ENCODE results near the gene TNFRSF18.

Gene TNFRSF18

DNA sequence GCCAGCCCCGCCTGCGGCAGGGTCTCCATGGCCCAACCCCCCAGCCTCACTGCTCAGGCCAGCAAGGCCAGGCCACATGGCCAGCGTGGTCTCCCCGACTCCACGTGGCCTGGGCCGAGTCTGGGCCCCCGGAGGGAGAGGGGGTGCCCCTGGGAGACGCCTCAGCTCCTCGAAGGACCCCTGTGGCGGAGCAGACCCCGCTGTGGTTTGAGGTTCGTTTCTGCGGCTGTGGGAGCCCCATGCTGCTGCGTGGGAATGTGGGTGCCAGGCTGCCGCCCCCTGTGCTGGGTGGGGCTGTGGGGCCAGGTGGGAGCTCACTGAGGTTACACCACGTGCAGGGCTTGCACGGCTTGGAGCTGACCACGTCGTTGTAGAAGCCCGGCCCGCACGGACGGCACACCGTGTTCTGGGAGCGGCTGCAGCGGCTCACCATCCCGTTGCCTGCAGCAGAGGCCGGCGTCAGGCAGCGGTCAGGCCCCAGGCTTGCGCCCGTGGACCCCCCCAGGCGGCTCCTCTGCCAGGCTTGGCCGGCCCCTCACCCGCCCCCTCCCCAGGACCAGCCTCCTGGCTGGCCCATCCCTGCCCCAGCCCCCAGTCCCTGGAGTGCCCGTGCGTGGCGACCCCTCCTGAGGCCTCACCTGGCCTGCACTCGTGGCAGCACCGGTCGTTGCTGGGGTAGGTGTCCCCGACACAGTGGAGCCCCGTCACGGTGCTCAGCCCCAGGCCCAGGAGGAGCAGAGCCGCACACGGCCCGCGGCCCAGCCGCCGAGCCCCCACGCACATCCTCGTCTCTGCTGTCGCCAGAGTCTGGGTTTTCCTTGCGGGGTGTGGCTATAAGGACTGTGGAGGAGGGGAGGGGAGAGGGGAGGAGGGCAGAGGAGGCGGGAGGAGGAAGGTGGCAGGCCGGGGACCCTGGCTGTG is 7.2 kb upstream of the TNFRSF18 start, which contains the start of gene TNFRSF4:
Gene TNFRSF4, minus strand, starts transcription at position 809 of the 921 bp plus-strand sequence. Its CDS starts 26 bp downstream, at position 783.
- no peak for DNase-seq (ENCODE audit: low read depth in 2 of 2)

DNA sequence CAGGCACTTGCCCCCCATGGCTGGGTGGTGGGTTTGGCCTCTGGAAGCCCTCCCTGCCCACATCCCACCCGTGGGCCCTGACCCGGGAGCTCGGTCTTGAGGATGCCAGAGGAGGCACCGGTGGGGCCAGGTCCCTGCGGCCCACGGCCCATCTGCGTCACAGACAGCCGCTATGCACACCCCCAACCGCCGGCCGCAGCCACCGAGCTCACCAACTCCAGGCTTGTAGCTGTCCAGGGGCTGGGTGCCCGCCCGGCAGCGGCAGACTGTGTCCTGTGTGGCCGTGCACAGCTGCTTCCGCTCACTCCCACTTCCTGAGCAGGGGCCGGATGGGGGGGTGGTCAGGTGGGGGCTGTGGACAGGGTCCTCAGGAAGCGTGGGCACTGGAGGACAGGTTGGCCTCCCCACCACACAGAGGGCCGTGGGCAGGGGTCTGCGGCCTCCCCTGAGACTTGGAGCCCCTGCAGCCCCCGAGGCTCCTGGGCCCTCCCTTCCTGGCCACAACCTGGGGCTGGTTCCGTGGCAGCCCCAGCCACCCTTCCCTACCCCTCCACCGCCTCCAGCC is 6.5 kb upstream of the TNFRSF18 start:
- DNase-seq (ENCODE audit: low read depth in 2 of 2) = no peak

DNA sequence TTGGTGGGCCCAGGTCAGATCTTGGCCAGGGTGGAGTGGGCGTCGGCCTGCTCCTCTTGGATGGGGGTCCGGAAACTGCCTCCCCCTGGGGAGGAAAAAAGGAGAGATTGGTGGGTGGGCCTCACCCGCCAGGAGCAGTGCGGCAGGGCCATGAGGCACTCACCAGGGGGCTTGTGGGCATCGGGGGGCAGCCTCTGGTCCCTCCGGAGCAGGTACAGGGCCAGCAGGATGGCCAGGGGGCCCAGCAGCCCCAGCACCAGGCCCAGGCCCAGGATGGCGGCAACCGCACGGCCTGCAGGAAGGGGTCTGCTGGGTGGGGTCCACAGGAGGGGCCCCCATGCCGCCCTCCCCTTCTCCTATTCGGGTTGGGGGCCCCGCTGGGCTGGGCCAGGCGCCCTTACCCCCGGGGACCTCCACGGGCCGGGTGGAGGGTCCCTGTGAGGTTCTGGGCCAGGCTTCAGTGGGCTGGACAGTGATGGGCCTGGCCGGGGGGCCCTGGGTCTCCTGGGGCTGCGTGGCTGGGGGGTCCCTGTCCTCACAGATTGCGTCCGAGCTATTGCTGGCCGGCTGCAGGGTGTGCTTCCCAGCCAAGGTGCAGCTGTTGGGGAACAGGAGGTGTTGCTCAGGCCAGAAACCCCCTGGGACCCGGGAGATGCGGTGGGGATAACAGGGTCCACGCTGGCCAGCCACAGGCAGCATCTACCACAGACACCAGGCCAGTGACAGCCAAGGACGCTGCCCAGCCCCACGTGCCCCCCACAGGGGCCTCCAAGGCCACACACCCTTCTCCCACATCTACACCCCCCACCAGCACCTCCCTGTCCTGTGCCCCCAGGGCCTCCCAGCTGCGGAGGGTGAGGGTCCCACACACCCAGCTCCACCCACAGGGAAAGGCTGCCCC is 5.4 kb upstream of the TNFRSF18 start:
- DNase-seq (ENCODE audit: low read depth in 2 of 2) = no peak

DNA sequence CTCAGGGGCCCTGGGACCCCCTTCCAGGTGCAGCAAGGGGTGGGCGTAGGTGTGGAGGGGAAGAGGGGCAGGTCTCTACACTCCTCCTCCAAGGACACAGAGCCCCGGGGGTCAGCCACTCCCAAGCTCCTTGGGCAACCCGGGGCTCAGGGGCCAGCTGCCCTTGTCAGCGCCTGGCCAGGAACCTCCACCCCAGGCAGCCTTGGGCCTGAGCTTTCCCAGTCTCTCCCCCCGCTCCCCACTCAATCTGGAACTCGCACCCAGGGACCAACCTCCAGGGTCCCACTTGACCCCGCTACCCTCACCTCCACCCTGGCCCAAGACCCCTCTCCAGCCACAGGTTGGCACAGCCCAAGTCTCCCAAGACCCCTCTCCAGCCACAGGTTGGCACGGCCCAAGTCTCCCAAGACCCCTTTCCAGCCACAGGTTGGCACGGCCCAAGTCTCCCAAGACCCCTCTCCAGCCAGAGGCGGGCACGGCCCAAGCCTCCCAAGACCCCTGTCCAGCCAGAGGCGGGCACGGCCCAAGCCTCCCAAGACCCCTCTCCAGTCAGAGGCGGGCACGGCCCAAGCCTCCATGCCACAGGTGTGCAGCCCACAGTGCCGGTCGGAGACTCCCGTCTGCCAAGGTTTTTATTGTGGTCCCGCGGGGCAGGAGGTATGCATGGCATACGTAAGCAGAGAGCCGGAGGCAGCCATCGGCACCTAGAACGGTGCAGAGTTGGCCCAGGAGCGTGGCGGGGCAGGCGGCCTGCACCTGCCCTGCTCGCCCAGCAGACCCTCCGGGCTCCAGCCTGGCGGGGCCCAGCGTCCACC is 4.5 kb upstream of the TNFRSF18 start:
- DNase-seq (ENCODE audit: low read depth in 2 of 2) = no peak

DNA sequence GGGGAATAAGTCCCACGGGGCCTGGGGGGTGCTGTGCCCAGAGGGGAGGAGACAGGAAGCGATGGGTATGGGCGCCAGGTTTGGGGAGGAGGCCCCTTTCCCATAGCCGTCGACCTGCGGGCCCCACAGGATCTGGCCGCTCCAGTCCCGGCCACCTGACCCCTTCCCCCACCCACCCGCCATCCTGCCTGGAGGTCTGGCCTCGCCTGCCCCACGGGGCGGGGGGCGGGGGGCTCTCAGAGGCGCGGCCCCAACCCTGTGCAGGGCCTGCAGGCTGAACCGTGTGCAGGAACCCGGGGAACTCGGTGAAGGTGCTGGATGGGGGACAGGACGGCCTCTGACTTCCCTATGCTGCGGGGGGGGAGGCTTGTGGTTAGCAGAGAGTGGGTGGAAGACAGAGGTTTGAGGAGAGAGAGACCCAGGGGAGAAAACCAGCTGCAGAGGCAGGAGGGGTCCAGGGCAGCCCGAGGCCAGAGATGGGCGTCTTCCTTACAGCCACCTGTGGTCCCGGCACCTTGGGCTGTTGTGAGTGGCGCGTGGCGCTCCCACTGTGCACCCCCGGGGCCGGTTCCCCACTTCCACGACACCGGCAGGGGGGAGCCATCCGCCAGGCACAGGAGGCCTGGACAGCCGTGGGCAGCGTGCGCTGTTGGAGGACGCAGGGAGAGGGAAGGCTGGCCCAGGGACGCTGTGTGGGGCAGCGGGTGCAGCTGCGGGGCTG is 2.5 kb upstream of the TNFRSF18 start:
- DNase-seq (ENCODE audit: low read depth in 2 of 2) = no peak

DNA sequence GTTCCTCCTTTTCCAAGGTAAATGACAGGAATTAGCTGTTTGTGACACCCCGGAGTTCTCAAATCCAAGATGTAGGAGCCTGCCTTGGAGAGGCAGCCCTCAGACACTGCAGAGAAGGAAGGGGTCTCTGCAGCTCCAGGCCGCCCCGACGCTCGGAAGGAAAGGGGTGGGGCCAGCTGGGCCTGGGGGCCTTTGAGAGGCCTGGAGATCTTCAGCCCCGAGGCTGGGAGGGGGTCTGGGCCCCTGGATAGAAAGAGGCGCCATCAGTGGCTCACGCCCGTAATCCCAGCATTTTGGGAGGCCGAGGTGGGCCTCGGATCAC is 1.1 kb upstream of the TNFRSF18 start:
- DNase-seq (ENCODE audit: low read depth in 2 of 2) = no peak

DNA sequence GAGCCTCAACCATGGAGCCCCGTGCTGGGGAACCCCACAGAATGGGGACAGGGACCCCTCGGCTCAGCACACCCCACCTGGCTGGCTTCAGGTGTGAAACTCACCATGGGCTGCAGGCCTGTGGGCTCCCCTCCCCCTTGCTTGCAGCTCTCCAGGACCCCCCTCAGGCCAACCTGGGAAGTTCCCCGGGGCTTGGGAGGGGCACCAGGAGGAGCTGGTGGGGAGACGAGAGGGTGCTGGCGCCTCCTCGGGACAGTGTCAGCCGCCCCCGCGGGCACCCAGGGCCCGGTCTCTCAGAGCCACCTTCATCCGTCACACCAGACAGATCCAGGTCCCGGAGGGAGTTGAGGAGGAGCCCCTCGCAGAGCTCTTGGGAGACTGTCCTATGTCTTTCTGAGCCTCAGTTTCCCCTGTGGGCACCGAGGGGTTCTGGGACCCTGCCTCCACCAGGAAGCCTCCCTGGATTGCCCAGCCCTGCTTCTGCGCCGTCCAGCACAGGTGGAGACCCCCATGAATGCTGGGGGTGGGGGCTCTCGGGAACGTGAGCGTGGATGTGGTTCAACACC is 657 bp upstream of the TNFRSF18 start:
- no peak for DNase-seq (ENCODE audit: low read depth in 2 of 2)

DNA sequence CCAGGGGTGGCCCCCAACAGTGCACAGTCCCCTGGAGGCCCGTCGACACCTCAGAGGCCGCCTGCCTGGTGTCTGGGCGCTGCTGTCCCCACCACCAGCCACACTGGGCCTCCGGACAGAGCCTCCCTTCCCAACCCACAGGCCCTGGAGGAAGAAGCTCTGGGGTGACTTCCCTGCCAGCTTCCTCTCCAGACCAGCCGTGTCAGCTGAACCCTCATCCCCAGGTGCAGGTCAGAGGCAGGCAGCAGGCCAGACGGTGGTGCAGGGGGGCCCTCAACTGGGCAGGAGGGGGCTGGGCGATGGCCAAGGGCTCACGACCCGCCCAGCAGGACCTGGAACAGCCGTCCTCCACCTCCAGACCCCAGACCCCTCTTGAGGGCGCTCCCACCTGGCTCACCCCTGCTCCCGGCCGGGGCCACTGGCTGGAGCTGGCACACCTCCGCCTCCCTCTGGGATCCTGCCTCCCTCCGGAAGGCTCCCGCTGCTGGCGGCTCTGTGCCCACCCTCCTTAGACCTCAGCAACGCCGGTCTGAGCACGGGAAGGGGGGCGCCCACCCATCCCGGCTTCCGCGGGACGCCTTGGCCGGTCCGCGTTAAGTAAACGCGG is 520 bp downstream of the TNFRSF18 start:
- no peak for DNase-seq (ENCODE audit: low read depth in 2 of 2)

DNA sequence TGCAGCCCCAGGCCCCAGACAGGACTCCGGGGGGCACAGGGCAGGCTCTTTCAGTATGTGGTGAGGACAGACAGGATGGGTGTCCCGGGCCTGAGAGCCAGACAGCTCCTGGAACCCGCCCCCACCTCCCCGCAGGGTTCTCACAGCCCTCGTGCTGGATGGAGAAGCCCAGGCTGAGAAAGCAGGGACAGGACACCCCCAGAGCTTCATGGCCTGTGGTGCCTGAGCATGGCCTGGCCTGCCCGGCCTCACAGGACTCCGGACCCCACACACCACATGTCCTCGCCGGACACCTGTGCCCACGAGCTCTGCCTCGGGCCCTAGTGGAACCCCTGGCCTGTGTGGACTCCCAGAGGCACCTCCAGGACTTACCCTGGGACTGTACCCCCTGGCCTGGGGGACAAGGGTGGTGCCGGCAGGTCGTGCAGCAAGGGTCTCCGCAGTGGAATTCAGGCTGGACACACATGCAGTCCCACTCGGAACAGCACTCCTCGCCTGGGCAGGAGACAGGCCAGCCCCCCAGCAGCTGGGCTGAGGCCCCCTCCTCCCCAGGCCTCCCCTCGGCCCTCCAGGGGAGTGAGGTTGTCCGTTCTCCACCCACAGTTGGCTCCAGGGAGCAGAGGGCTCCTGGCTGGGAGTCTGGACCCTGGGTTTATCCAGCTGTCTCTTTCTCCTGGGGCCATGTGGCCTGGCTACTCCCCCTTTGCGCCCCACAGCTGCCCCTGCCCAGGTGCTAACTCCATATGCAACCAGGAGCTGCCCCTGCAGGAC is 1.2 kb downstream of the TNFRSF18 start:
- DNase-seq (ENCODE audit: low read depth in 2 of 2) = no peak

DNA sequence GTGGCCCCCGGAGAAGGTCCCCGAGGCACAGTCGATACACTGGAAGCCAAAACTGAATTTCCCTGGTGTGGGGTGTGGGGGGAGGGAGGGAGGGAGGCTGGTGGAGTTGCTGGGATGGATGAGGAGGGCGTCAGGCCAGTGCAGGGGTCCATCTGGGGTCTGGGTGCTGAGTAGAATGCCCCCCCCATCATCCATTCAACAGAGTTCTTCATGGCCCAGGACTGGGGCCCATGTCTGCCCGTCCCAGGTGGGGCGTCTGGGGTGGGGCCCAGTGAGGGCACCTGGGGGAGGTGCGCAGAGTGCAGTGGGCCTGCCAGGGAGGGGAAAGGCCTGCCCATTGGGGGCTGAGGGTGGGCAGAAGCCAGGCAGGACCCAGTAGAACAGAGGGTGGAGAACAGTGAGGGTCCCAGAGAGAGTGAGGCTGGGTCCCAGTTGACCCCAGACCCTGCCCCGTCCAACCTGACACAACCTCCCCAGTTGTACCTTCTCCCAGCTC is 1.9 kb downstream of the TNFRSF18 start:
- no peak for DNase-seq (ENCODE audit: low read depth in 2 of 2)

DNA sequence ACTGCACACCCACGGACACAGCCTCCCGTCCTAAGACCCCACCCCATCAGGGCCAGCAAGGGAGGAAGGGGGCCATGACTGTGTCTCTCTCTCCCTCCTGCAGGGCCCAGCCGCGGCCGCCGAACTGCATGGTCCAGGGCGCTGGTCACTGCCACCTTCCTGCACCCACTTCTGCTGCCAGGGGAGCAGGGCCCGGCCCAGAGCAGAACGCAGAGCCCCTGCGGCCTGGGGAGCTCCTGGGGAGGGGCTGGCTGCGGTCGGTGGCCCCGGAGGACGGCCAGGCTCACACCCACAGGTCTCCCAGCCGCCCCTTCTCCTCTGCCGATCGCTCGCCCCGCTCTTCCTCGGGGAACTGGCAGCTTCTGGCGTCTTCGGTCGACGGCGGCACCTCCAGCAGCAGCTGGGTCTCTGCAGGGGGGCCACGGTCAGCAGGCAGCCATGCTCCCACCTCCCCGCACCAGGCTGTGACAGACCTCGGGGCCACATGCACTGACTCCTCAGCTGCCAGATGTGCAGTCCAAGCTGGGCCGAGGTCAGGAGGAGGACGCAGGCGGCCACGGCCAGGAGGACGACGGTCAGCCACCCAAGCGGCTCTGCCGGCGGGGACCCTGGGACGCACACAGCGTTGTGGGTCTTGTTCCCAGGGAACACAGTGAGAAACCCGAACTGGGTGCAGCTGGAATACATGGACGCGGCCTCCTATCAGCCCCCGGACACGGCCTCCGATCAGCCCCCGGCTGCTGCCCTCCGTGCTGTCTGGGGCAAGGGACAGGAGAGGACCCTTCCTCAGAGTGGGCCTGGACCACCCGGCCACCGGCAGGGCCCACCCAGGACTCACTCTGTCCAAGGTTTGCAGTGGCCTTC is 2.6 kb downstream of the TNFRSF18 start:
- DNase-seq (ENCODE audit: low read depth in 2 of 2) = no peak

DNA sequence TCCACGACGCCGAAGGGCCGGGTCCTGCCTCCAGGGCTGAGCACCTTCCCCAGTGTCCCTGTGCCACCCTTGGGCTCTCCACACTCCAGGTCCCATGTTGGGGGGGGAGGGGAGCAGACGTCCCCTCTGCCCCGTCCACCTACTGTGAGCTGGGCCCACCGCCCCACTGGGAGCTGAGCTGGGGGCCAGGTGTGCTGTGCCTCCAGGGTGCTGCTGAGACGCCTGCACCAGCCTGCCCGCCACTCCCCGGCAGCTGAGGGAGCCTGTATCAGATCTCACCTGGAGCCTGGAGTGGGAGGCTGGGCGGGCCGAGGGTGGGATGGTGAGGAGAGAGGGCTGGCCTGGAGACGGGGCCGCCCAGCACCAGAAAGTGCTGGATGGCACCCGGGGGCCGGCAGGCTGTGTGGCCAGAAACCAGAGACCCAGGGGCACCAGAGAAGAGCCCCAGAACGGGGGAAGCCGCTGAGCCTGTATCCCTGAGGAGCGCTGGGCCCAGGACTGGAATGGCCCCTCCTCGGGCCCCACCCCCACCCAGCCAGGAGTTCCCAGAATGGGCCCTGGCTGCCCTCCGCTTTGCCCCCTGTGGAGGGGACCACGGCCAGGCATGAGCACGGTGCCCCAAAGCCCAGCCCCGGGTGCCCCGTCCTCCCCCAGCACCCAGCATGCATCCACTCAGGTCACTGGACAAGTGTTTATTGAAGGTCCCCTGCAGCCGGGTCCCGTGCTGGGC is 3.4 kb downstream of the TNFRSF18 start:
- DNase-seq (ENCODE audit: low read depth in 2 of 2) = no peak

DNA sequence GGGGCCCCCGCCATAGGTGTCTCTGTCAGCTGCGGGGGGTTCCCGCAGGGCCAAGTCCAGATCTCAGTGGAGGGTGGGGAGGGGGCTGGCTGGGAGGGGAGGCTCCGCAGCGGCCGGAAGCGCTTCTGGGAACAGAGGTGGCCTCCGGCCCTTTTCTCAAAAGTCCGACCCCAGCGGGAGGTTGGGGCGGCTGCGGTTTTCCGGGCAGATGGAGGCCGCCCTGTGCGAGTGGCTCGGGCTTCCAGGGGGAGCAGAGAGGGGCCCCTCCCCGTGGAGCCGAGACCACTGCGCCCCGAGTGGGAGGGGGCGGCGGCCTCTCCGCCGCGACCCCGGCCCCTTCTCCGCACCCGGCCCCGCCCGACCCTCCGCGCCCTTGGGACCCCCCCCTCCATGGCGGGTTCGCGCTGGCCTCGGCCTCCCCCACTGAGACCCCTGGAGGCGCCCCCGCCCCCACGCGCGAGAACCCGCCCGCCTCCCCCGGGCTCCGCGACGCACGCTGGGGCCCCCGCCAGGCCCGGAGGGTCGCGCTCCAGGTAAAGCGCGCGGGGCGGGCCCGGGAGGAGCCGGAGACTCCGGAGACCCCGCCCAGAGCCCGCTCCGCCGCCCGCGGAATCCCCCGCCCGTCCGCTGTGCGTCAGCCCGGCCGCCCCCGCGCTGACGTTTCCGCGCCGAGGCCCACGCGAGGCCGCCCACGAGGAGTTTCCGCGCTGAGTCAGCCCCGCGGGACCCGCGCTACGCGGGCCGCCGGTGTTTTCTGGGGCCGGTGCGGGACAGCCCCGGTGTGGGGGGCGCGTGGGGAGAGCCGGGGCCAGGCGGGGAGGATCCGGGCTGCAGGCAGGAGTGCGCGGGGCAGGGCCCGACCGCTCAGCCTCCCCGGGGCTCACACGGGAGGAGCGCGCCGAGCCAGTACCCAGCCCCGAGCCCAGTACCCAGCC is 5.2 kb downstream of the TNFRSF18 start:
- peak; percentile 72 to 82 for DNase-seq (ENCODE audit: low read depth in 2 of 2)

DNA sequence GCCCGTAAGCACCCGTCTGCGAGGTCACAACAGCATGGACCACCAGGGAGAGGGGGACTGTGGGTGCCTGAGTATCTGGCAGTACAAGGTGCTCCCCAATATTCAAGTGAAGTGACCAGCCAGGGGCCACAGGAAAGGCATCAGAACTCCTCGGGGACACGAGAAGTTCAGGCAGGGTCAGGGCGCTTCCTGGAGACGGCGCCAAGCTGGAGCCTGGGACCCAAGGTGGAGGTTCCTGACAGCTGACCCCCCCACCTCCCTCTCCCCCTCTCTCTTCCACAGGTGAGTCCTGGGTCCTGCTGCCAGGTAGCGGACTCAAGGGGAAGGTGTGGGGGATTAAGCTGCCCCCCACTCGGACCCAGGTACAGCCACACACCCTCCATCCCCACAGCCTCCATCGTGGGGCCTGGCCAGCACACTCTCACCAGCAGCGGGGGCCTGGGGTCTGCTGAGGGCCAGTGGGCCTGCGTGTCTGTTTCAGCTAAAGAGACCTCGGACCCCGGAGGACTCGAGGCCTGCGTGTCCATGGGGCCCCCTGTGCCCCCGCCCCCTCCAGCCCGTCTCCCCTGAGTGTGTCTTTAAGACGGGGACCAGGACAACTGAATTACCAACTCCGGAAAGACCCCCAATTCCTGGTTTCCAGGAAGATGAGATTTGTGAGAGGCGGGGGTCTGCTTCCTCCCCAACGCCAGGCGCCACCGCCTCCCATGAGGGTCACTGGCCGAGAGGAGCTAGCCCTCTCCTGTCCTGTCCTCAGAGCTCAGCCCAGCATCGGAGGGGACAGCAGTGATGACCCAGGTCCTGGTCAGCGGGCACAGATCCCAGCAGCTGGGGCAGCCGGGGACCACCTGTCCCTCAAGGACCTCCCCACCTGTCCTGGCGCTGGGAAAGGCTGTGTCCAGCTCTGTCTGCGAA is 6.2 kb downstream of the TNFRSF18 start:
- DNase-seq (ENCODE audit: low read depth in 2 of 2) = no peak

Data from stimulated activated CD8-positive, alpha-beta memory T cell treated with anti-CD3 and anti-CD28 coated beads, Interleukin-2, amount 100 ng/mL, for 1 hour (primary cell).